Measurements from ENCODE around the gene GSX1. TPM values are rescaled to one million over a fixed set of nuclear protein-coding genes. Genes with fewer than 3 reads are reported as not detected.

The GSX1 gene
- total and polyA plus RNA-seq, 4 donors: not detected

GRCh38 chr13:27825072-27825471 lies 32.8 kb downstream of the GSX1 start:
- ATAC-seq (ENCODE audit: insufficient read depth, low FRiP score) (no peak), DNase-seq (no peak)
- no peak for TF ChIP-seq CTCF (IDR thresholded peaks at IDR 0.05; ENCODE audit: control extremely low read depth, extremely low read depth)
- WGBS, 2 donors: 16 to 28% methylated on average over 5 of the region's 5 CpGs
- Histone ChIP-seq H3K4me1 (ENCODE audit: control insufficient read depth in 5 of 5, insufficient read depth in 5 of 5, low read length in 5 of 5) (peaks cover 0 to 5% (median 0%) of the 10 kb centered on the region in 5 donors), H3K27ac (ENCODE audit: low read depth in 1 of 2, low read length in 1 of 2) (no peak overlapping the region), H3K27me3 (ENCODE audit: control insufficient read depth in 3 of 3, insufficient read depth in 3 of 3, low read length in 2 of 3) (peaks cover 9 to 74% (median 62%) of the 10 kb centered on the region in 3 donors), H3K36me3 (ENCODE audit: control insufficient read depth in 4 of 4, insufficient read depth in 4 of 4, low read length in 4 of 4) (no peaks in the 10 kb centered on the region), H3K4me3 (no peak overlapping the region), H3K9ac (ENCODE audit: insufficient read depth in 1 of 2, low read length in 2 of 2) (no peak overlapping the region), H3K9me3 (ENCODE audit: control insufficient read depth in 4 of 4, insufficient read depth in 3 of 4, low read length in 3 of 4) (no peaks in the 10 kb centered on the region)

- Histone ChIP-seq H3K9me3 (ENCODE audit: control insufficient read depth in 4 of 4, insufficient read depth in 3 of 4, low read length in 3 of 4) (no peaks in the 10 kb centered on the region), H3K36me3 (ENCODE audit: control insufficient read depth in 4 of 4, insufficient read depth in 4 of 4, low read length in 4 of 4) (no peaks in the 10 kb centered on the region), H3K4me1 (ENCODE audit: control insufficient read depth in 5 of 5, insufficient read depth in 5 of 5, low read length in 5 of 5) (peaks cover 0 to 5% (median 0%) of the 10 kb centered on the region in 5 donors), H3K9ac (ENCODE audit: insufficient read depth in 1 of 2, low read length in 2 of 2) (no peak overlapping the region), H3K27ac (ENCODE audit: low read depth in 1 of 2, low read length in 1 of 2) (no peak overlapping the region), H3K27me3 (ENCODE audit: control insufficient read depth in 3 of 3, insufficient read depth in 3 of 3, low read length in 2 of 3) (peaks cover 0 to 74% (median 63%) of the 10 kb centered on the region in 3 donors), H3K4me3 (no peak overlapping the region)
- 12 to 15% methylated on average over 30 of the region's 30 CpGs for WGBS, 2 donors
- DNase-seq: peak; percentile 86 to 87 (median 86)
- ATAC-seq (ENCODE audit: insufficient read depth, low FRiP score): peak; percentile 86
- peak; percentile 82 for TF ChIP-seq CTCF (IDR thresholded peaks at IDR 0.05; ENCODE audit: control extremely low read depth, extremely low read depth)
These were observed 34.4 kb downstream of the GSX1 start for GRCh38 chr13:27826379-27827353.

GRCh38 chr13:27827646-27828045 lies 35.4 kb downstream of the GSX1 start:
- H3K4me3 ChIP-seq: no peak overlapping the region
- H3K36me3 ChIP-seq (ENCODE audit: control insufficient read depth in 4 of 4, insufficient read depth in 4 of 4, low read length in 4 of 4): no peaks in the 10 kb centered on the region
- TF ChIP-seq CTCF (IDR thresholded peaks at IDR 0.05; ENCODE audit: control extremely low read depth, extremely low read depth): no peak
- H3K27ac ChIP-seq (ENCODE audit: low read depth in 1 of 2, low read length in 1 of 2): no peak overlapping the region
- ATAC-seq (ENCODE audit: insufficient read depth, low FRiP score): no peak
- WGBS, 2 donors: 69 to 84% methylated on average over 4 of the region's 4 CpGs
- no peaks in the 10 kb centered on the region for H3K9me3 ChIP-seq (ENCODE audit: control insufficient read depth in 4 of 4, insufficient read depth in 3 of 4, low read length in 3 of 4)
- DNase-seq: no peak
- peaks cover 0 to 5% (median 0%) of the 10 kb centered on the region in 5 donors for H3K4me1 ChIP-seq (ENCODE audit: control insufficient read depth in 5 of 5, insufficient read depth in 5 of 5, low read length in 5 of 5)
- no peak overlapping the region for H3K9ac ChIP-seq (ENCODE audit: insufficient read depth in 1 of 2, low read length in 2 of 2)
- peaks cover 0 to 74% (median 56%) of the 10 kb centered on the region in 3 donors for H3K27me3 ChIP-seq (ENCODE audit: control insufficient read depth in 3 of 3, insufficient read depth in 3 of 3, low read length in 2 of 3)
